Lower leg skin (tissue), 3 donors: ENCODE measurements around the gene TICRR.

ENCODE experiments used
- POLR2A ChIP-seq, 2 donors: fragments of 450-650 bp; IDR thresholded peaks; one replicate each; pipeline ENCODE4 v1.6.1; 2016 to 2017; ENCODE audit warnings: antibody characterized with exemption in 2 of 2, mild to moderate bottlenecking in 1 of 2, moderate library complexity in 1 of 2
- TF ChIP-seq, protein P1 (sequence below), 3 donors: fragments of 450-650 bp; IDR thresholded peaks; one replicate each; pipeline ENCODE4 v1.5.1; 2016; ENCODE audit warnings: antibody characterized with exemption in 3 of 3, mild to moderate bottlenecking in 3 of 3, moderate library complexity in 2 of 3

GRCh38 chr15:89665449-89666181 is 90.3 kb downstream of the TICRR start:
- TF ChIP-seq, protein P1, sequence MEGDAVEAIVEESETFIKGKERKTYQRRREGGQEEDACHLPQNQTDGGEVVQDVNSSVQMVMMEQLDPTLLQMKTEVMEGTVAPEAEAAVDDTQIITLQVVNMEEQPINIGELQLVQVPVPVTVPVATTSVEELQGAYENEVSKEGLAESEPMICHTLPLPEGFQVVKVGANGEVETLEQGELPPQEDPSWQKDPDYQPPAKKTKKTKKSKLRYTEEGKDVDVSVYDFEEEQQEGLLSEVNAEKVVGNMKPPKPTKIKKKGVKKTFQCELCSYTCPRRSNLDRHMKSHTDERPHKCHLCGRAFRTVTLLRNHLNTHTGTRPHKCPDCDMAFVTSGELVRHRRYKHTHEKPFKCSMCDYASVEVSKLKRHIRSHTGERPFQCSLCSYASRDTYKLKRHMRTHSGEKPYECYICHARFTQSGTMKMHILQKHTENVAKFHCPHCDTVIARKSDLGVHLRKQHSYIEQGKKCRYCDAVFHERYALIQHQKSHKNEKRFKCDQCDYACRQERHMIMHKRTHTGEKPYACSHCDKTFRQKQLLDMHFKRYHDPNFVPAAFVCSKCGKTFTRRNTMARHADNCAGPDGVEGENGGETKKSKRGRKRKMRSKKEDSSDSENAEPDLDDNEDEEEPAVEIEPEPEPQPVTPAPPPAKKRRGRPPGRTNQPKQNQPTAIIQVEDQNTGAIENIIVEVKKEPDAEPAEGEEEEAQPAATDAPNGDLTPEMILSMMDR (IDR thresholded peaks at IDR 0.05): no peak
- TF ChIP-seq POLR2A (IDR thresholded peaks at IDR 0.05): no peak
